ENCODE results near the gene SULF2.

The SULF2 gene

GRCh38 chr20:47688385-47689381 is 96.6 kb downstream of the SULF2 start:
- no peak overlapping the region for H3K4me3 ChIP-seq (ENCODE audit: control insufficient read depth, low read depth, low read length)
- DNase-seq (ENCODE audit: low read depth), result no peak
- no peak for TF ChIP-seq CTCF (conservative IDR thresholded peaks at IDR 0.05; ENCODE audit: control insufficient read depth, insufficient read depth, low read depth, low read length)

- no peak for DNase-seq (ENCODE audit: low read depth)
- TF ChIP-seq CTCF (conservative IDR thresholded peaks at IDR 0.05; ENCODE audit: control insufficient read depth, insufficient read depth, low read depth, low read length), result no peak
- no peak overlapping the region for H3K4me3 ChIP-seq (ENCODE audit: control insufficient read depth, low read depth, low read length)
Observed at GRCh38 chr20:47687095-47687987, 97.9 kb downstream of the SULF2 start.

- no peak for TF ChIP-seq CTCF (conservative IDR thresholded peaks at IDR 0.05; ENCODE audit: control insufficient read depth, insufficient read depth, low read depth, low read length)
- peak; percentile 68 for DNase-seq (ENCODE audit: low read depth)
- no peak overlapping the region for H3K4me3 ChIP-seq (ENCODE audit: control insufficient read depth, low read depth, low read length)
Observed at GRCh38 chr20:47686545-47686944, 98.7 kb downstream of the SULF2 start.

- no peak for DNase-seq (ENCODE audit: low read depth)
- H3K4me3 ChIP-seq (ENCODE audit: control insufficient read depth, low read depth, low read length), result no peak overlapping the region
- TF ChIP-seq CTCF (conservative IDR thresholded peaks at IDR 0.05; ENCODE audit: control insufficient read depth, insufficient read depth, low read depth, low read length), result no peak
Observed at GRCh38 chr20:47684306-47685080, 100.8 kb downstream of the SULF2 start.

GRCh38 chr20:47682916-47683315 is 102.4 kb downstream of the SULF2 start:
- no peak for TF ChIP-seq CTCF (conservative IDR thresholded peaks at IDR 0.05; ENCODE audit: control insufficient read depth, insufficient read depth, low read depth, low read length)
- DNase-seq (ENCODE audit: low read depth), result no peak
- no peak overlapping the region for H3K4me3 ChIP-seq (ENCODE audit: control insufficient read depth, low read depth, low read length)
